GM18873 (cell line): ENCODE measurements around the gene SUPT4H1.

ENCODE experiments used
- ATAC-seq: cut with Tn5 transposase; IDR thresholded peaks from one replicate; pipeline ENCODE4 v1.9.1; 2021; ENCODE audit warnings: mild to moderate bottlenecking, moderate library complexity, moderate number of reproducible peaks; ENCODE audit not compliant: unreplicated experiment, low FRiP score

SUPT4H1 gene

DNA sequence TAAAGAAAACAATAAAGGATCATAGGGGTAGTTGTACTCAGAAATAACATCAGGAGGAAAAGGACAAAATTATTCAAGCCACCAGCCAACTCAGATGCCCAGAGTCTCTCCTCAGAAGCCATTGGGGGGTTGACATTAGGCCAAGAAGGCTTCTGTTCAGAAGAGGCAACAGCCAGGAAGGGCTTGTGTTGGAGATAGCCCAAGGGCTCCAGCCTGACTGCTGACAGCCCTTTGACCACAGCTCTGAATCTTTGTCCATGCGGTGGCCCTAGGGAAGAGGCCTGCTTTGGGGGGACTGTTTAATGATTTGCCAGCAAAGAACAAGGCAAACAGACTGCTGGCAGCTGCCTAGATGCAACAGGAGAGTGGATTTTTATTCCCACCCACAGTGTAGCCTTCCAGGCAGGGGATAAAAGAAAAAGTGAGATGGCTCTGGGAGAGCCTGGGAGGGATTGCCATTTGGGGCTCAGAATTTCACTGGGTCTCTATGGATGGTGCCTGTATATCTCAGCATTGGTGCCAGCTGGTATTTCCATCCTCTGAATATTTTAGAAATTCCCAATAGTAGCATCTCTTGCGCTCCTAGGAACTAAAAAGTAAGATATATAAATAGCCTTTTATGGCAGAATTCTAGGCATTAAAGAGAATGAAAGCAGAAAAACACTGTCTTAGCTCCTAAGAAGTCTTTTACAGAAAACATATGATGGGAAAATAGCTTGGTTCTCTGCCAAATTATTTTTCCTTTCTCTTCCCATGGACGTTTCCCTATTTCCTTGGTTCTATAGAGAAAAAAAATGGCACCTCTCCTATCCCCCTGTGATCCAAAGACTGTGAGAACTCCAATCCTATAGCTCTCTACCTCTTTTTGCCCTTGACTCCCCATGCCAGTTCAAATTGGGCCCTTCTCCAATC lies 29.4 kb upstream of the SUPT4H1 start:
- no peak for ATAC-seq

DNA sequence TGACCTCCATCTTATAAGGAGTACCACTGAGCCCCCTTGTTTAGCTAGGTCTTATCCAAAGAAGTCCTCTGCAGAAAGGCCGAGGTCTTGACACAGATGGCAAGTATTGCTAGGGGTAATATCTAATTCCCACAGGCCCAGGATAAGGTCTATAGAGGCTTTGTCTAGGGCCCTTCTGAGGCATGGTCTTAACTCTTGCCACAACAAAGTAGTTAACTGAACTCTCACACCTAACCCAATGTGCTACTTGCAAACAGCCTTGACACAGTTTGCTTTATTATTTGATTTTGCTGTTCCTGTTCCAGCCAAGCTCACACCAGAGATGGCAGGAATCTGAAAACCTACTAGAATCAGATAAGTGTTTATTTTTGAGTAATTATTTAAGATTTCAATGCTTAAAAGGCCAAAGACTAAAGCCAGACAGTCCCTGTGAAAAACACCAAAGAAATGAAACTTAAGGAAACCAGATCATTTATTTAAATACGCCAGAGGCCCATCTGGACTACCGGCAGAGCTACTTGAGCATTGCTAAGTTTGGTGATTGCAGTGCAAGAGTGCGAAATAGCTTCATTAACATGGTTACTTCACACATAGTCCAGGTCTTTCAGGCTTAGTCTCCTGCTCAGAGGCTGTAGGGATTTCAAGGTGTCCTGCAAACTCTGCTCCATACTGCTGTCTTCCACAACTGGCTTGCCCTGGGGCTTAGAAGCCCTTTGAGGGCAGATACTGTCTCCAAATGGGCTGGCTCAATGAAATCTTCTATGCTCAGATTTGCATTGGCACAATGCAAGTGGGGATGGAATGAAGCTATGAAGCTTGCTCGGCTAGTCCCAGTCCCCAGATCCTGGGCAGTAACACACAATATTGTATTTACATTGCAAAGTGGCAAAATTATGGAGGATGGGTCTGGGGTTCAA lies 28.5 kb upstream of the SUPT4H1 start:
- ATAC-seq, result no peak

DNA sequence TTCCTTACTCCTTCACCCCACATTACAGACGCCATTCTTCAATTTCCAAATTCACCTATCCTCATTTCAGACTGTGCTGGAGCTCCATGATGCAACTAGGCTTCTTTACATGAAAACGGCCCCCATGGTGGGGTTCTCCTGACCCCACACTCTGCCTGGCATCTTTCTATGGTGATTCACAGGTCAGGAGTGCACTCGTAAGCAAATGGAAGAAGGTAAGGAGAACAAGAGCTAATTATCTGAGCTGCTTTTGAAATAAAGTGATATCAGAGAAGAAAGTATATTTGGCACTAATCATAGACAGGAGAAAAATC lies 27.5 kb upstream of the SUPT4H1 start:
- no peak for ATAC-seq

DNA sequence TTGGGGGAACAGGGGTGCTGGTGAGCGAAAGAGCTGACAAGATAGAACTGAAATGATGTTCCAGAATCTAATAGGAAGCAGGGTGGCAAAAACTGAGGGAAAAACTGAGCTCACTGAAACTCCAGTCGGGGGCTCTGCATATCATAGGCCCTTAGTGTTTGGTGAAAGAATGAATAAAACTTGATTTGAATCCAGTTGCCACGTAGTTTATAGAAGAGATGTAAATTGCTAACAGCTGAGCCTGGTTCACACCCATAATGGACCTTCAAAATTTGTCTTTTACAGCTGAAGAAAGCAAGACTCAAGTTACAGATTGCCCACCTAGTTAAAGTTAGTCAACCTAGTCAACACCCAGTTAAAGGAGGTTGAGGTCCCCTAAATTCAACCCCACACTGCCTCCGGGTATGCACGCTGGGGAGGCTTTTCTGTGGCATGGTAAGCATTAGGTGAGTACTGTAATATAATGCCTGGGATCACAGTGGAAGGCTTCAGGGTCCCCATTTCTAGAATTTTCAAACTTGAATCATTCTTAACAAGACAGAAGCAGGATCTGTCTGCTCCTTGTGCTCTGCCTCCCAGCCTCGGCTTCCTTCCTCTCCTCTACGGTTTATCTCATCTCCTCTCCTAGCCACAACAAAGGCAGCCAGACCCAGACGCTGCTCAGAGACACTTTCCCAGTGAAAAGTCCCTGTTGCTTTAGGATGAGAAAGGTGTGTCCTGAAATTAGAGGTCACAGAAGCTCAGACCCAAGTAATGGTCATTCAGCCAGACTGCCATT lies 26.9 kb upstream of the SUPT4H1 start:
- ATAC-seq, result no peak

DNA sequence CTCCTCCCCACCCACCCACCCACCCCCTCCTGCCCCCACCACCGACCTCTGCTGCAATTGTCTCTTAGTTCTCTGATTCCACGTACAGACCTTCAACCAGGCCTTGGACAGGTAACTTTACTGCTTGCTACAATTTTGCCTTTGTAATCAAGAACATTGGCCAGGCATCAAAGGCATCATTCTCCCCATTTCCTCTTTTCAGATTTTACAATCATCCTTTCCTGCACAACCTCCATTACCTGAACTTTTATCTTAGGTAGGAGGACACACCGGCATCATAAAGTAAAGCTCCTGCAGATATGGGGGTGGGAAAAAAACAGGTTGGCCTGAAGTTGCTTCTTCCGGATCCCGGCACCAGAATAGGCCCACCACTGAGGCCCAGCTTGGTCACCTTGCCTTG lies 25.7 kb upstream of the SUPT4H1 start:
- no peak for ATAC-seq

DNA sequence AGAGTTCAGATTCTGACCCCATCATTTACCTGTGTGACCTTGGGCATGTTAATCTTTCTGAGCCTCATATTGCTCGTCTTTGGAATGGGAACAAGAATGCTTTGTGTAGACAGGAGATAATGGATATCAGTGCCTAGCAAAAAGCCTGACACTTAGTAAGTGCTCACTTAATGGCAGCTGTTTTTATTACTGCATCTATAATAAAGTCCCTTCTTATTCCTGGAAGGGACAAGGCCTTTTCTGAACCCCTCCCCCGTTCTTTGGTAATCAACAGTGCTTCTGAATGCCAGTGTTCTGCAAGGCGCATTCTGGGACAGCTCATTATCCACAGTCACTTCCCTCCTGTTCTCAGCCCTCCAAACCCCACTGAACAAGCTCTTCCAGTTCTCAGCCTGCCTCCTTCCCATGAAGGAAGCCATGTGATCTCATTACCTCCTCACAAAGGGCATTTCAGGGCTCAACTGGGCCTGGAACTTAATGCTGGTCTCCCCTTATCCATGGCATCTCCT lies 25.1 kb upstream of the SUPT4H1 start:
- no peak for ATAC-seq

DNA sequence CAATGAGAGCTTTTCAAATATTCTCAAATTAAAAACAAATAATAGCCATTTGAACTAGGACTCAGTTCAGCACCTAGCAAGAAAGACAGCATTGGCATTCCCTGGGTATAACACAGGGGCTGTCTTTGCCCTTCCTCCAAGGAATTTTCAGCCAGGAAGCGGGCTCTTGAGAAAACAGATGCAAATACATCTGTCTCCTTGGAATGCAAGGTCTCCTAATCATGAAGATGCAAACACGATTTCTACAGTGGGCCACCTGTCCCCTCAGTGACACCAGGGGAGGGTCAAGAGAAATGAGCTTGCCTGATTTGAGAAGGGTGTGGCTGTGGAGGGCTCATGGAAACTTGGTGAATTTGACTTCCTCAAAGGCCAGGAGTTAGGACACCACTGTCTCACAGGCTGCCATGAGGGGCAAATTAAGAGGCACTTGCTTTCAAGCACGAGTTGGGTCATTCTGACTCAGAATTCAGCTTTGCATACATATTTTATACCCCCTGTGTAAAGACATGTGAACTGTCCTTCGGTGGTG lies 24.5 kb upstream of the SUPT4H1 start:
- ATAC-seq, result no peak

DNA sequence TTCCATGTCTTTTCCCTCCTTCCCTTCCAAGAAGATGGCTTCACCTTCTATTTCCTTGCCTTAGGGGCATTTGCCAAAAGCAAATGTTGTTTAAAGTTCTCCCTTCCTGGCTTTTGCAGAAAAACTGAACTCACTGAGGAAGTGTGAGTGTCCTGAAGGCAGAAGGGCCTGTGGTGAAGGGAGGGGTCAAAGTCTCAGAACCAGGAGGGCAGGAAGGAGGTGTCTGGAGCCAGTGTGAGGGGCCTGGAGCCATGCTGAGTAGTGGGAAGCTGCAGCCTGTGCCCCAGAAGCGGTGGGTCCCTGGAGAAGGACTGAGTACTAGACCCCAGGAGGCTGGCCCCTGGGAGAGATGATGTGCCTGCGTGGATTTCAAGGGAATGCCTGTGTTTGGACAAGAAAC lies 23.8 kb upstream of the SUPT4H1 start:
- ATAC-seq, result no peak

DNA sequence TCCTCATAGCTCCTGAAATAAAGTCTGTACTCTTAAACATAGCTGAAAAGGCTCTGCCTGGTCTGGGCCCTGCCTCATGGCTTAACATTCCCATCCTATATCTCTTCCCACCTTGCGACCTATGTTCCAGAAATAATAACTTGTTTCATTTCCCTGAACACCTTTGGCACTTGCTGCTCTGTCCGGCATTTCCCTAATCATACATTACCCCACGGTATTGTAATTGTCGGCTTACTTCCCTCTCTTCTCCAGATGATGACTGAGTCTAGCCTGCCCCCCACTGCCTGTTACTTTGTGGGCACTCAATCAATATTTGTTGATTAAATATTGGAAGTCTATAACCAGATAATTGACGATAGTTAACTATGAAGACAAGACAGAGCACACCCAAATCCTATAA lies 23.3 kb upstream of the SUPT4H1 start:
- no peak for ATAC-seq

DNA sequence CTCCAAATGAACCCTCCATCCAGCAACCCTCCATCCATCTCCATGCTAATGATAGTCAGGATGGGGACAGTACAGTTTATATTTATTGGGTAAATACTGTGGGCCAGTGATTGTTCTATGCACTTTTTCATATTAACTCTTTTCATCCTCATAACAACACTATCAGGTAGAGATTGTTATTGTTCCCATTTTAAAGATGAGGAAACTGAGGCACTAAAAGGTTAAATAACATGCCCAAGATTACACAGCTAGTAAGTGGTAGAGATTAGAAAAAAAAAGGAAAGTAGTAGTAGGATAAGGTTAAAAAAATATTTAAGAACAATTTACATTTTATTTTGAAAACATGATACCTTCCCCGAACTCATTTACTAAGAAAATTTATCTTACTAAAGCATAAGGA lies 21.9 kb upstream of the SUPT4H1 start:
- no peak for ATAC-seq

DNA sequence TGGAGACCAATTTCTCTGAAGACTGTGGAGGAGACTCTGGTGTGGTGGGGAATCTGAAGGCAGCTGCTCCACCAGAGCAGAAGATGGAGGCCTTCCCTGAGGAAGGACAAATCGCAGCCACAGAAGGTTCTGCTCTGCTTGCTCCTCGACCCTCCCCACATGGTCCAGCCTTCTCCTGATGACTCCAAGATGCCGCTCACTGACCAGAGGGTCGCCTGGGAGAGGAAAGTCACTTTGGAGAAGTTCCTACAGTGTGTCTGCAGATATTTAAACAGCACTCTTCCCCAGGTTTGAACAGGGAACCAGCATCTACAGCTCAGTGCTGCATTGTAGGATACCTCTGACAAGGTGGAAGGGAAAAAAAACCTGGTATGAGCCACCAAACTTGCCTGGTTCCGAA lies 21.0 kb upstream of the SUPT4H1 start:
- ATAC-seq, result no peak

DNA sequence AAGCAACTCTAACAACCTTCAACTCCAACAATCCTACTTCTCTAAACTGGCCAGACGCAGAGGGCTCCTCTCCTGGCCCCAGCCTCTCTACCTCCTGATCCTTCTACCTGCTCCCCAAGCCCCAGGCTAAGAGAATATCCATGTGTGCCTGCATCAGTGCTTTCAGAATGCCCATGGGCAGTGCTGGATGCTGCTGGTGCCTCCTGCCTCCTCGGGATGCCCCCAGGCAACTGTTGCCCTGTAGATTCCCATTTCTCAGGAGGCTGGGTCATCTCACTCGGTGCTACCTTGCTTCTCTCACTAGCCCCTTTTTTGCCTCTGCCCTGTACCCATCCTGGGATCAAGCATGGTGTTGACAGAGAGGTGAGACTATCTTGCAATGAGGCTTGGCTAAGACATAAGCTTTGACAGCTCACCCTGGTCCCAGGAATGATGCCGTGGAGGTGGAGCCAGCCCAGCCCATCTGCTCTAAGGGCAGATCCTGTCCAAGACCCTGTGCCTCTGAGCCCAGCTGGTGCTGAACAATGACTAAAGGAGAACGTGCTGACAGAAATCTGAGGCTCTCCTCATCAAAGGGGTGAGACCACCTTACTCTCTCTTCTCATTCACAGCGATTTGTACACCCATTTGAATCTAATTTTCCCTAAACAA lies 19.4 kb upstream of the SUPT4H1 start:
- ATAC-seq, result no peak

DNA sequence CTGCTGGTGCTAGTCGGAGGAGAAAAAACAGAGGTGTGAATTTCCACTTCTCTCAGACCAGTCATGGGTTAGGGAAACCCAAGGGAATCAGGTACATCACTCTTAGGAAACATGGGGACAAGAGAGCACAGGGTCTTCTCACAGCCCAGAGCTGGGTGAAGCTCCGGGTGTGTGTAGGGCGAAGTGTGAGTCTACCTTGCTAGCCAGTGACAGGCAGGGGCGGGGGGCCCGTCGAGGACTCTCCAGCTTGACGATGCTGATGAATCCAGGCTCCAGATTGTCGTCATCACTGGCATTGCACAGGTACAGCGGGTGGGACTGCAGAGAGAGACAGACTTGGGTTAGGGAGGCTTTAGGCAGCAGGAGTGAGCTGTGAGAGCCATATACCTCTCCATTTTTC lies 18.7 kb upstream of the SUPT4H1 start:
- ATAC-seq, result no peak

DNA sequence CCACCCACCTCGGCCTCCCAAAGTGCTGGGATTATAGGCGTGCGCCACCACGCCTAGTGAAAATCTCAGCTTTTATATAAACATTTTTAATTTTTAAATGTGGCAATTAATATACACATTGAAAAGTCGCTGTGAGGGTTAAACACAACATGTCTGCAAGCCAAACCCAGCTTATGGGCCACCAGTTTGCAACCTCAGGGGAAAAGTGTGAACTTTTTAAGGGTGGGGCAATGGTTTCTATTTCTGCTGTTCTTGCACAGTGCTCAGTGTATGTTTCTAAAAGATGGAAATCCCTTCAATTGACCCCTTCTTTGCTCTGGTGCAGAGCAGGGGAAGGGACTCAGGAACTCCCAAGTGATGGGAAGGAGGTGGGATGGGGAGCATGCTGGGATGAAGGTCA lies 18.3 kb upstream of the SUPT4H1 start:
- no peak for ATAC-seq

DNA sequence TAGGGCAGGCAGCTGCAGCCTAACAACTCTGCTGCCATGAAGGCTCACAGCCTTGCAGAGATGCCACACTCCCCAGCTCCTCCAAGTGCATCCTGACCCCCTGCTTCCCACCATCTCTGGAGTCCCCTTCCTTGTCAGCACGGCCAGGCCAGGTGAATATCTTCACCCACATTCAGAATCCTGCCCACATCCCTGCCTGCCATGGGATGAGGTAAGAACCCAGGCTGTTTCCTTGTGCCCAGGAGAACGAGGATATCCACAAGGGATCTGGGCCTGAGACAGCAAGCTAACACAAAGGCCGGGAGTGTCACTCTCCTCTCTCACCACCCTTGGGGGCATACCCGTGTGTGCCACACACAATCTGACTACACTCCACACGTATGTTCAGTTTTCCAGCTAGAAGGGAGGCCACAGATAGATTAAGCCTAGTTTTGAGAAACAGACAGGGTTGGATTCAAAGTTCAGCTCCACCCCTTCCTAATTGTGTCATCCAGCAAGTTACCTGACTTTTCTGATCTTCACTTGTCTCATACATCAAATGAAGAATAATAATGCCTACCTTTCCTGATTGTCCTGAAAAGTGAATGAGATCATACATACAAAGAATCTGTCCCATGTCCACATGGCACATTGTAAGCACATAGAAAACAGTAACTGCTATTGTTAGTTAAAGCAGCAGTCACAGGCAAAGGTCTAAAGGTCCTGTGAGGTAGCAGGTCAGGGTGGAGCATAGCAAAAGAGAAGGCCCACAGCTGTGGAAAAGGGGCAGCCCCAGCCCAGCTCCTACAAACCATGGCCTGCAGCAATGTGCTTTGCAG lies 17.4 kb upstream of the SUPT4H1 start:
- no peak for ATAC-seq

DNA sequence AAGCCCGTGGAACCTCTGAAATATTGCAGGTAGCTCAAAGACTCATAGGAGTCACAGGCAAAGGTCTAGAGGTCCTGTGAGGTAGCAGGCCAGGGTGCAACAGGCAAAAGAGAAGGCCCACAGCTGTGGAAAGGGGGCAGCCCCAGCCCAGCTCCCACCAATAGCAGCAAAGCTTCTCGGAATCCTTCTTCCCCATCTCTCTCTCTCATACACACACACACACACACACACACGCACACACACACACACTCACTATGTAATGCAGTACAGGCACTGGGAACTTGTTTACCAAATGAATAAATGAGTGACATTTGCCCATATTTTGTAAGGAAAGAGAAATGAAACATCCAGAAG lies 16.8 kb upstream of the SUPT4H1 start:
- no peak for ATAC-seq

DNA sequence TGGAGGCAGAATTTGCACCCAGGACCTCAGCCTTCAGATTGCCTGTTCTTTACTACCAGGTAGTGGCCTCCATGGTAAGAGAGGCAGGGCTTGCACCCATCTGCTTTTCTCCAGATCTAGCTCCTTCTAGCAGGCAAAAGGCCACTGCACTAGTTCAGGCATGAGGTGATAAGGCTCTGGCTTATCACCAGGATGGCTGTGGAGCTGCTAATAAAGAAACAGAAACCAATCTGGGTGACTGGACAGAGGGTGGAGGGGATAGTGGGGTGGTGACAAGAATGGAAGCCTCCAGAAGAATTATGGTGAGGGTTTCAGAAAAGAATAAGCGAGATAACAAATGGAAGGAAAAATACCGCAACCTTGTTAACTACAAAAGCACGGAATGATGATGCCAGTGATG lies 15.5 kb upstream of the SUPT4H1 start:
- ATAC-seq, result no peak

DNA sequence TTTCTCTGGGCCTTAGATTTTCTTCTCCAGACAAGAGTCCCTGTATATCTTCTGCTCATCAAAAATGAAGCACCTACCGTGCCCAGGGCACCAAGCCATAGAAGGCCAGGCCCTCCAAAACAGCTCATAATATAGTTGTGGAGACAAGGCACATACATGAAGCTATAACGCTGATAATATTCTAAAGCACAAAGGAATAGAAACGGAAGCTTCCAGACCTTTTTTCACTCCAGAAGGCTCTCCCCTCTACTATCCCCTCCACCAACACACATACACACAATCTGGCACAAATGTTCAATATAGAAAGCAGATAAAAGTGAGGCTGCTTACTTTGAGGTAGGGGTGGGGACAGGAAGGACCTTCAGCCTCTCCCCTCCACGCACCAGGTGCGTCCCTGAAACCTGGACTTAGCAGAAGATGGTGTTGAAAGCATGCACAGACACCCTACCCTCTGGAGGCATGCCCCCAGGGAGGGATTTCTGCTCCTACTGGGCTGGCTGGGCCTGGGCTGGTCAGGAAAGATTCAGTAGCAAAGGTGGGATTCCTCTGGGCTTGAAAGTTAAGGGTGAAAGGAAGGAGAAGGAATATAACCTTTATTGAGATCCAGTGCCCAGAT lies 14.1 kb upstream of the SUPT4H1 start:
- no peak for ATAC-seq
